BJ (cell line): ENCODE data around the gene ARL6. TPM values are rescaled to one million over a fixed set of nuclear protein-coding genes. Genes with fewer than 3 reads are reported as not detected.

Experiments used
- CTCF ChIA-PET: fragments of 350-600 bp; formaldehyde crosslinking; extraction: SDS; loops from one replicate; lab custom pipeline; 2021; ENCODE audit warnings: antibody characterized with exemption, inconsistent platforms; lab: Yijun Ruan, JAX
- POLR2A ChIA-PET: fragments of 300-600 bp; sonication (Branson Sonifier 250); formaldehyde crosslinking; extraction: SDS; loops from one replicate; lab custom pipeline; 2021; ENCODE audit warnings: antibody characterized with exemption; lab: Charles Lee
- DNase-seq: peaks from one replicate; pipeline ENCODE4 v3.0.0-alpha.2; 2011; ENCODE audit warnings: low read depth
- H3K27me3 ChIP-seq: 2 replicates; pipeline ENCODE4 v1.6.0; 2011; ENCODE audit warnings: low read length; ENCODE audit not compliant: control insufficient read depth, insufficient read depth
- H3K36me3 ChIP-seq: 2 replicates; pipeline ENCODE4 v1.5.1; 2011; ENCODE audit warnings: low read length; ENCODE audit not compliant: control insufficient read depth, insufficient read depth
- H3K4me3 ChIP-seq: 2 replicates; pipeline ENCODE4 v1.5.1; 2011; ENCODE audit warnings: low read depth, mild to moderate bottlenecking, control low read depth, low read length
- CTCF ChIP-seq: IDR thresholded peaks from 2 replicates; pipeline ENCODE4 v1.5.1; 2011; ENCODE audit warnings: low read depth, mild to moderate bottlenecking, control low read depth, inconsistent platforms, low read length, moderate library complexity; ENCODE audit not compliant: insufficient read depth
- polyA plus RNA-seq: library from polyadenylated mRNA; depleted of rRNA; stranded (reverse); fragments of >200 nt; gene quantifications from 2 replicates; pipeline ENCODE4 v1.2.3, GENCODE V29; 2011

ARL6 gene
- polyA plus RNA-seq, 1 experiment: 2.0 TPM

GRCh38 chr3:97810779-97811390 is 46.3 kb downstream of the ARL6 start:
- no peak for TF ChIP-seq CTCF
- CTCF ChIA-PET: interaction anchor here (1.6 kb wide), 1 partner anchor 11 kb away, joined by 5 read pairs; the partner anchor contains the start of gene CRYBG3
- Histone ChIP-seq H3K4me3 (no peak overlapping the region), H3K27me3 (no peaks in the 10 kb centered on the region), H3K36me3 (no peaks in the 10 kb centered on the region)
- DNase-seq: no peak
- POLR2A ChIA-PET: no interaction called here

GRCh38 chr3:97815149-97815917 is 50.8 kb downstream of the ARL6 start:
- Histone ChIP-seq H3K27me3 (no peaks in the 10 kb centered on the region), H3K4me3 (no peak overlapping the region), H3K36me3 (no peaks in the 10 kb centered on the region)
- DNase-seq: no peak
- ChIA-PET CTCF (interaction anchor here (0.9 kb wide), 1 partner anchor 22 kb away, joined by 6 read pairs; no protein-coding TSS in a partner anchor), POLR2A (no interaction called here)
- TF ChIP-seq CTCF: no peak

GRCh38 chr3:97816811-97817210 is 52.3 kb downstream of the ARL6 start:
- Histone ChIP-seq H3K27me3 (no peaks in the 10 kb centered on the region), H3K4me3 (no peak overlapping the region), H3K36me3 (no peaks in the 10 kb centered on the region)
- TF ChIP-seq CTCF: no peak
- POLR2A ChIA-PET: interaction anchor here (0.6 kb wide), 1 partner anchor 27 kb away, joined by 7 read pairs; no protein-coding TSS in a partner anchor
- no peak for DNase-seq
- CTCF ChIA-PET: interaction anchor here (1.4 to 1.6 kb wide), 2 partner anchors 17 to 207 kb away, joined by 3 to 4 read pairs; no protein-coding TSS in a partner anchor

- Histone ChIP-seq H3K27me3 (no peaks in the 10 kb centered on the region), H3K36me3 (no peaks in the 10 kb centered on the region), H3K4me3 (no peak overlapping the region)
- no peak for TF ChIP-seq CTCF
- ChIA-PET POLR2A (no interaction called here), CTCF (interaction anchor here (1.4 to 1.6 kb wide), 2 partner anchors 19 to 205 kb away, joined by 3 to 4 read pairs; no protein-coding TSS in a partner anchor)
- no peak for DNase-seq
Measured at GRCh38 chr3:97817965-97818364, 53.4 kb downstream of the ARL6 start.

GRCh38 chr3:97820780-97821179 is 56.2 kb downstream of the ARL6 start:
- no peak for DNase-seq
- Histone ChIP-seq H3K4me3 (no peak overlapping the region), H3K36me3 (no peaks in the 10 kb centered on the region), H3K27me3 (no peaks in the 10 kb centered on the region)
- ChIA-PET CTCF (interaction anchor here (0.6 to 4.4 kb wide), 10 partner anchors 10 to 202 kb away, joined by 3 to 25 read pairs (median 4); no protein-coding TSS in a partner anchor), POLR2A (no interaction called here)
- TF ChIP-seq CTCF: no peak
